GM18861 (cell line): ENCODE data around the gene MTARC1.

Experiments
- ATAC-seq: cut with Tn5 transposase; IDR thresholded peaks from one replicate; pipeline ENCODE4 v1.9.1; 2021; ENCODE audit not compliant: unreplicated experiment

The MTARC1 gene

GRCh38 chr1:220803401-220804201, 16.9 kb downstream of the MTARC1 start:
- no peak for ATAC-seq

GRCh38 chr1:220804202-220804586, 17.5 kb downstream of the MTARC1 start:
- no peak for ATAC-seq

- no peak for ATAC-seq
Measured at GRCh38 chr1:220806408-220806807, 19.7 kb downstream of the MTARC1 start.

GRCh38 chr1:220807726-220808125, 21.0 kb downstream of the MTARC1 start:
- no peak for ATAC-seq

GRCh38 chr1:220808345-220809186, 21.9 kb downstream of the MTARC1 start:
- ATAC-seq: no peak

- no peak for ATAC-seq
Measured at GRCh38 chr1:220809187-220809550, 22.5 kb downstream of the MTARC1 start.

- ATAC-seq: peak; percentile 12
Measured at GRCh38 chr1:220809704-220810103, 23.0 kb downstream of the MTARC1 start.

GRCh38 chr1:220810179-220810653, 23.5 kb downstream of the MTARC1 start:
- ATAC-seq: peak; percentile 95

- no peak for ATAC-seq
Measured at GRCh38 chr1:220810963-220811362, 24.2 kb downstream of the MTARC1 start.

- no peak for ATAC-seq
Measured at GRCh38 chr1:220811695-220812094, 25.0 kb downstream of the MTARC1 start.

GRCh38 chr1:220812308-220812707, 25.6 kb downstream of the MTARC1 start:
- ATAC-seq: no peak

- no peak for ATAC-seq
Measured at GRCh38 chr1:220813013-220813412, 26.3 kb downstream of the MTARC1 start.

GRCh38 chr1:220815409-220815808, 28.7 kb downstream of the MTARC1 start:
- ATAC-seq: no peak

GRCh38 chr1:220817907-220818306, 31.2 kb downstream of the MTARC1 start:
- ATAC-seq: no peak

GRCh38 chr1:220818421-220819173, 31.9 kb downstream of the MTARC1 start:
- no peak for ATAC-seq

GRCh38 chr1:220819467-220820026, 32.8 kb downstream of the MTARC1 start:
- no peak for ATAC-seq

GRCh38 chr1:220824031-220824989, 37.6 kb downstream of the MTARC1 start:
- ATAC-seq: no peak

- no peak for ATAC-seq
Measured at GRCh38 chr1:220825819-220826551, 39.3 kb downstream of the MTARC1 start.

- no peak for ATAC-seq
Measured at GRCh38 chr1:220826729-220827128, 40.0 kb downstream of the MTARC1 start.
